Lower leg skin (tissue), 3 donors: ENCODE data around the gene ODAPH.

Source experiments
- CTCF ChIP-seq, 3 donors: fragments of 450-650 bp; IDR thresholded peaks; one replicate each; pipeline ENCODE4 v1.5.1; 2016; ENCODE audit warnings: antibody characterized with exemption in 3 of 3, mild to moderate bottlenecking in 3 of 3, moderate library complexity in 2 of 3
- POLR2A ChIP-seq, 2 donors: fragments of 450-650 bp; IDR thresholded peaks; one replicate each; pipeline ENCODE4 v1.6.1; 2016 to 2017; ENCODE audit warnings: antibody characterized with exemption in 2 of 2, mild to moderate bottlenecking in 1 of 2, moderate library complexity in 1 of 2

GRCh38 chr4:75527482-75527881 is 28.4 kb upstream of the ODAPH start:
- TF ChIP-seq CTCF (IDR thresholded peaks at IDR 0.05) (no peak), POLR2A (IDR thresholded peaks at IDR 0.05) (no peak)
